Erythroblast (primary cell): ENCODE results near the gene PEAR1.

Experiments used
- GATA1 ChIP-seq: IDR thresholded peaks from 2 replicates; pipeline ENCODE4 v1.6.1; 2011; ENCODE audit warnings: low read depth, mild to moderate bottlenecking, control low read depth, low read length, moderate library complexity
- POLR2A ChIP-seq: IDR thresholded peaks from 2 replicates; pipeline ENCODE4 v1.6.1; 2011; ENCODE audit warnings: mild to moderate bottlenecking, low read length

GRCh38 chr1:156925154-156926010, 31.9 kb downstream of the PEAR1 start:
- no peak for TF ChIP-seq POLR2A
- no peak for TF ChIP-seq GATA1
